IPS-11a (cell line): Measurements from ENCODE around the gene ABL2.
"Not testable (repeated sequence)": the region's sequence is repeated elsewhere in the genome, so short reads cannot be mapped to it uniquely, and the experiment has no call there.

Source experiments
- H3K4me3 ChIP-seq: one replicate; pipeline ENCODE4 v1.5.1; 2013; ENCODE audit warnings: low read depth, low read length, control low read depth

The ABL2 gene

DNA sequence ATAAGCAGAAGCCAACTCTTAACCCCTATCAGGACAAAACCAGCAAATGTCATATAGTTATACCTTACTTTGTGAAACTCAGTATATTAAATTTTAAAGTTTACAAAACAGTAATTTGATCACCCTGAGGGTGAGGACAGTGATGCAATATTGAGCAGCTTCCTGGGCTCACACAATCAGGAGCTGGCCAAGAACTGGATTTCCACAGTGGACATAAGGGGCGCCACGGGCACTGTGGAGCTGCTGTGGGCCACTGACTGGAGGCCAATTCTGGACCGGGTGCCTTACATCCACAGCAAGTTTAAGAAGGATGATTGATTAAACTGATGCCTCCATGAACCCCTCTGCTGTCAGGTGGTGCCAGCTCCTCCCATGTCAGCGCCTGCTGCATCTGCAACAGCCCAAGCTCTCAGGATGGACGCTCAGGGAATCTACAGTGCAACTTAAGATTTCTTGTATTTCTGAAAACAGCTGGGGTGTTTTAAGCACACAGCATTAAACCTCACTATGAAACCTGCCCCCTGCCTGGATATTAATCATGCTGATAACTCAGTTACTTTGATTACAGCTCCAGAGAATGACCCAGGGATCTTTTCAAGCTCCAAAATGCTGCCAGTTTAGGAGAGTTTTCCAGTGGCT, 91.7 kb downstream of the ABL2 start:
- H3K4me3 ChIP-seq: no peak overlapping the region

DNA sequence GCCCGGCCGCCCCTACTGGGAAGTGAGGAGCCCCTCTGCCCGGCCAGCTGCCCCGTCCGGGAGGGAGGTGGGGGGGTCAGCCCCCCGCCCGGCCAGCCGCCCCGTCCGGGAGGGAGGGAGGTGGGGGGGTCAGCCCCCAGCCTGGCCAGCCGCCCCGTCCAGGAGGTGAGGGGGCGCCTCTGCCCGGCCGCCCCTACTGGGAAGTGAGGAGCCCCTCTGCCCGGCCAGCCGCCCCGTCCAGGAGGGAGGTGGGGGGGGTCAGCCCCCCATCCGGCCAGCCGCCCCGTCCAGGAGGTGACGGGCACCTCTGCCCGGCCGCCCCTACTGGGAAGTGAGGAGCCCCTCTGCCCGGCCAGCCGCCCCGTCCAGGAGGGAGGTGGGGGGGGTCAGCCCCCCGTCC, 93.8 kb downstream of the ABL2 start:
- not testable (repeated sequence) for H3K4me3 ChIP-seq

DNA sequence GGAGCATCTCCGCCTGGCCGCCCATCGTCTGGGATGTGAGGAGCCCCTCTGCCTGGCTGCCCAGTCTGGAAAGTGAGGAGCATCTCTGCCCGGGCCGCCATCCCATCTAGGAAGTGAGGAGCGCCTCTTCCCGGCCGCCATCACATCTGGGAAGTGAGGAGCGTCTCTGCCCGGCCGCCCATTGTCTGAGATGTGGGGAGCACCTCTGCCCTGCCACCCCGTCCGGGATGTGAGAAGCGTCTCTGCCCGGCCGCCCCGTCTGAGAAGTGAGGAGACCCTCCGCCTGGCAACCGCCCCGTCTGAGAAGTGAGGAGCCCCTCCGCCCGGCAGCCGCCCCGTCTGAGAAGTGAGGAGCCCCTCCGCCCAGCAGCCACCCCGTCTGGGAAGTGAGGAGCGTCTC, 94.3 kb downstream of the ABL2 start:
- not testable (repeated sequence) for H3K4me3 ChIP-seq

DNA sequence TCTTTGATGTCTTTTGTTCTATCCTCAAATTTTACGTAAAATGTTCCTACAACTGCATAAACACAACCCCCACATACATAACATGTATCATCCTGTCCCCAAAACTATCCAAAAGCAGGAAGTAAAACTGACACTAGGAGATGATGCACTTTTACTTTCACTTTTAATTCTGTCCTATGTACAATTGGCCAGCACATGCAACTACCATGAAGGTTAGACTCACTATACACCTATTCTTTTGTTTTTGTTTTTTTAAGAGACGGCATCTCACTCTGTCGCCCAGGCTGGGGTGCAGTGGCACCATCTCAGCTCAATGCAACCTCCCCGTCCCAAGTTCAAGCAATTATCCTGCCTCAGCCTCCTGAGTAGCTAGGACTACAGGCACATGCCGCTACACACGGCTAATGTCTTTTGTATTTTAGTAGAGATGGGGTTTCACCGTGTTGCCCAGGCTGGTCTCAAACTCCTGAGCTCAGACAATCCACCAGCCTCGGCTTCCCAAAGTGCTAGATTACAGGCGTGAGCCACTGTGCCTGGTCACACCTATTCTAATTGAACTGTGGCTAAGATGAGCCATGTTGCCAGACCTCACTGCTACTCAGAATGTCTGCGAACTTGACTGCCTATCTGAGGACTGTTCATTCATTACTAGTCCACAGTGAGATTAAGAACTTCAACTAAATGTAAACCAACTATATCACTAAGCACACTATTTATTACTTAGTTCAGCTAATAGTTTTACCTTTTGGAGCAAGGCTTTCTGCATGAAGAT, 99.6 kb downstream of the ABL2 start:
- H3K4me3 ChIP-seq: no peak overlapping the region

DNA sequence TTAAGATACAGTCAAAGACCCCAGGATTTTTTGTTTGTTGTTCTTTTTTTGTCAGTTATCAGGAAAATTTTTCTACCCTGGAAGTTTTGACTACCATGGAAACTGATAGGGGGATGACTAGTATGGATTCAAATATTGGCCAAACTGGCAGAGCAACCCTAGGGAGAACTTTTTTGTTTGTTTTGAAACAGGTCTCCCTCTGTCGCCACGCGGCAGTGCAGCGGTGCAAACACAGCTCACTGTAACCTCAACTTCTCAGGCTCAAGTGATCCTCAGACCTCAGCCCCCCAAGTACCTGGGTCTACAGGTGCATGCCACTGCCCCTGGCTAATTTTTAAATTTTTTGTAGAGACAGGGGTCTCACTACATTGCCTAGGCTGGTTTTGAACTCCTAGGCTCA, 101.0 kb downstream of the ABL2 start:
- H3K4me3 ChIP-seq: no peak overlapping the region

DNA sequence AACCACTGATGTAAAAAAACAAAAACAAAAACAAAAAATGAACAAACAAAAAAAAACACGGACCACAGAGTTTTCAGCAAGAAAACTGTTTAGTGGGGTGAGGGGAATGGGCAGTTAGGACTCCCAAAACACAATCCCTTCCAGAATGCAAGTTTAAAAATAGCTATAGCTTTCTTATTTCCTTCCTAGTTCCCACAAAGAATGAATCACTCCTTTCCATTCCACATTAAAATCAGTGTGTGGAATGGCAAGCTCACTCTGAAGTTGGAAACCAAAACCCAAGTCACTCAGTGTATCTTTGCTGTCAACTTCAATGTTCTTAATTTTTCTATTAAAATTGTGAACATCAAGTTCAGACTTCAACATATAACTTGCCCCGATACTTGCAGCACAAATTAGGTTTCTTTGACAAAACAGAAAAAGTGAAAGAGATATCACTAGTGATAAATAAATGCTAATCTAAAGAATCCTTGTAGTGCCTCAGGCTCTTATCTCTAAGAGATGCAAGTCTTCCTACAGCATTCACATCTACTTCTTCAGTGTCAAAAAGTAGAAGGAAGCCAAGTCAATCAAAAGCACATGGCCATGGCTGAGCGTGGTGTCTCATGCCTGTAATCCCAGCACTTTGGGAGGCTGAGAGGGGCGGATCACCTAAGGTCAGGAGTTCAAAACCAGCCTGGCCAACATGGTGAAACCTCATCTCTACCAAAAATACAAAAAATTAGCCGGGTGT, 102.1 kb downstream of the ABL2 start:
- H3K4me3 ChIP-seq: no peak overlapping the region

DNA sequence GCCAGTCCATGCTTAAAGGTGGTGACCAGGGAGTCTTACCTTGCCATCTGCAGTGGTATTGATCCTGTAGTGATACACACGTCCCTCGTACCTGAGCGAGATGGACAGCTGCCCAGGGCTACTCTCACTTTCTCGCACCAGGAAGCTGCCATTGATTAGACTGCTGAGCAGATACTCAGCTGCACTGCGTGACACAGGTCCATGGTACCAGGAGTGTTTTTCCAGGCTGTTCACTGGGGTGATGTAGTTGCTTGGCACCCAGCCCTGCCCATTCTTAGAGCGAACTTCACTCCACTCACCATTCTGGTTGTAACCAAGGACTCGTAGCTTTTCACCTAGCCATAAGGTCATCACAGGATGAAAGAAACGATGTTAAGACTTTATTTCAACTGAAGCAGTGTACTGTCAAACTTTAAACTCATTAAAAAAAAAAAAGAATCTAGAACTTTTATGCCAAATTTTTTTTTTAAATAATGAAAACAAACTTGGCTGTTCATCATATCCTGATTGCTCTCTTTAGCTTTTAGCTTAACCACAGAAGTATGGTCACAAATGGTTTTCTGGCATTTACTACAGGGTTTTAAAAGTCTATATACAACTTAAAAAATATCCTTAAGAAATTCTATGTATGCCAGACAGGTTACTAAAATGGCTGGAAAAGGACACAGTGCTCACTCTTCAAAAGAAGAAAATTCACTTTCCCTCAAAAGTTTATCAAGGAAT, 103.0 kb downstream of the ABL2 start:
- H3K4me3 ChIP-seq: no peak overlapping the region

DNA sequence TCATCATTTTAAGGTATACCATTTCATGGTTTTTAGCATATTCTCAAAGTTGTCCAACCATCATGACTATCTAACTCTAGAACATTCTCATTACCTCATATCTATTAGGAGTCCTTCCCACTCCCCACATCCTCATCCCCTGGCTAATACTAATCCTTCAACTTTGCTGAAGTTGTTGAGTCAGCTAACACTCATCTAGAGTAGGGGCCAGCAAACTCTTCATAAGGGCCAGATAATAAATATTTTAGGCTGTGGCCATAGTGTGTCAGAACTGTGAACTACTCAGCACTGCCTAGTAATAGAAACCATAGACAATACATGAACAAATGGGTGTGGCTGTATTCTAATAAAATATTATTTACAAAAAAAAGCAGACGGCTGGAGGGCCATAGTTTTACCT, 104.6 kb downstream of the ABL2 start:
- no peak overlapping the region for H3K4me3 ChIP-seq

DNA sequence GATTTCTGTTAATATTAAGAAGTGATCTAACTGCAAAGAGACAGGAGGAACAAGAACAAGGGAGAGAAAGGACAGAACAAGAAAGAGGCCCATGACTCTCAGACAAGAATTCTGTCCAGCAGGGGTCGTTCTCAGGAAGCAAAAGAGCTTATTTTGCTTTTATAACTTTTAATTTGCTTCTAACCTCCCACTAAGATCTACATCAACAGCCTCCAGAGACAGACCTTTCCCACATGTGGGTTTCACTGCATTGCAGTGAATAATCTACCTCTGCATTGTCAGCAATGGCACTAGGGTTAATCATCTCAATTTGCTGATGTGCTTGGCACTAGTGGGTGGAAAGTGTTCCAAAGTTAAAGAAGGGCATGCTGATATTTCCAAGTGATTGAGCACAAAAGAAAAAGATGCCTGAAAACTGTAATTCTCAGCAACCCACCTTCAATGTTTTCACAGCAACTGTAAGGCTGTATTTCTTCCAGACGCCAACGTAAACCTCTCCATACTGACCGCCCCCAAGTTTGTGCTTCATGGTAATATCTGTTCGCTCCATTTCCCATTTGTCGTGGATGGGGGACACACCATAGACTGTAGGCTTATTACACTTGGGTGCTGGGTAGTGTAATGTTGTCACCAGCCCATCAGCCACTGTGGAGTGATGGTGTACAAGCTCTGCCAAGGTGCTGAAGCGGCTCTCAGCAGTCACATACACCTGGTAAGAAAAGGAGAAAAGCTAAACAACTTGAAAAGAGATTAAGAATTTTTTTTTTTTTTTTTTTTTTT, 108.1 kb downstream of the ABL2 start:
- no peak overlapping the region for H3K4me3 ChIP-seq

DNA sequence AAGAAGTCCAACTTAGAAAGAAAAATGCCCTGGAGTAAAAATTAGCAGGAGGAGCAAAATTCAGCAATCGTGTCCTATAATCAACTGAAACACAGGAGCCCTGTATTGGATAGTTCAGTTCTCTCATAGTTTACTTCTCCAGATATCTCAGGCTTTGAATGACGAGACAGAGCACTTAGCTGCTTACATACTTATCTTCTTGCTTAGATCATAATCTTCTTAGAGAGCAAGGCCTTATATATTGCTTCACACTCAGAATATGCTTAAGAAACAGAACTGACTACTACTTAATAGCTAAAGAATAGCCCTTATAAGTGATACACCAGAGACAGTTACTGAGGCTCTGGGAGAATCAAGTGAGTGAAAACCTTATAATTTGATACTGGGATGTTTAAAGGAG, 108.7 kb downstream of the ABL2 start:
- H3K4me3 ChIP-seq: no peak overlapping the region

DNA sequence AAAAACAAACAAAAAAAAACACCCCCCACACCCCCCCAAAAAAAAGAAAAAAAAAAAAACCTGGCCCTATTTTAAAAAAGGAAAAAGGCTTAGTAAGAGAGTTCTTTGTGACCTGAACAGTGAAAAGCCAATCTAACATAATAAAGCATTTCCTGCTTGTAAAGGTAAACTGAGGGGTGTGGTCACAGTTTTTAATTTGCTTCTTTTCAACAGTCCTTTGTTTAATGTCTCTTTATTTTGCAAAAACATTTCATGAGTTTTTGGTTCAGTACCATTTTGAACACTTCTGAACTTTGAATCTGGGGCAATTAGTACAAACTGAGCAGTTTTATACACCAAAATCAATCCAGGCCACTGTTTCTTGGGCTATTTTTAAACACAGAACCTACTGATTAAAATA, 110.0 kb downstream of the ABL2 start:
- no peak overlapping the region for H3K4me3 ChIP-seq

DNA sequence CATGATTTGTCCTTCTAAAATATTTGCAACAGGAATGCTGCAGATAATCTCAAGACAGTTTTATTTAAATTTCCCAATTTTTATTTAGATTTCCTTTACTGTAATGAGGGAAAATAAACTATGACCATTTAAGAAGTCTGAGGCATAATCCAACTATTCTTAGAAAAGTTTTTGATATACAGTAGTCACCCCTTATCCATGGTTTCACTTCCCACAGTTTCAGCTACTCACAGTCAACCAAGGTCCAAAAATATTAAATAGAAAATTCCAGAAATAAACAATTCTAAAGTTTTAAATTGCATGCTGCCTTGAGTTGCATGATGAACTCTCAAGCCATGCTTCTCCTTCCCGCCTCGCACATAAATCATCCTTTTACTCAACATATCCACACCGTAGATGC, 114.3 kb downstream of the ABL2 start:
- H3K4me3 ChIP-seq: no peak overlapping the region

DNA sequence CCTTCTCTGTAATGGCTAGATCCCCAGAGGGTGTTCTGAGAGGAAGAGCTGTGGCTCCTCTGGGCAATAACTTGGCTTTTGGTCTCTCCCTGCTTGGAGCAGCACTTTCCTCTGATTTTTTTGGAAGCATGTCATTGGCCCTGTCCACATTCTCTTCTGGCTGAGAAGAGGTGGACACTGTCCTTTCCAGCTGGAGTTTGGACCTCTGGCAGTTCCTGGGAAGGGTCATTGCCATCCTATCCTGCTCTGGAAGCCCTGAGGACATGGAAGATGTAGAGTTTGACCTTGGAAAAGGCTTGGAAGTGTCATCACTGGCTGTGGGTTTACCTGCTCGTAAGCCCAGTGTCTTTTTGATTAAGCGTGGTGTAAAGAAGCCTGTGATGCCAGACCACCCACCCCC, 120.8 kb downstream of the ABL2 start:
- H3K4me3 ChIP-seq: no peak overlapping the region

DNA sequence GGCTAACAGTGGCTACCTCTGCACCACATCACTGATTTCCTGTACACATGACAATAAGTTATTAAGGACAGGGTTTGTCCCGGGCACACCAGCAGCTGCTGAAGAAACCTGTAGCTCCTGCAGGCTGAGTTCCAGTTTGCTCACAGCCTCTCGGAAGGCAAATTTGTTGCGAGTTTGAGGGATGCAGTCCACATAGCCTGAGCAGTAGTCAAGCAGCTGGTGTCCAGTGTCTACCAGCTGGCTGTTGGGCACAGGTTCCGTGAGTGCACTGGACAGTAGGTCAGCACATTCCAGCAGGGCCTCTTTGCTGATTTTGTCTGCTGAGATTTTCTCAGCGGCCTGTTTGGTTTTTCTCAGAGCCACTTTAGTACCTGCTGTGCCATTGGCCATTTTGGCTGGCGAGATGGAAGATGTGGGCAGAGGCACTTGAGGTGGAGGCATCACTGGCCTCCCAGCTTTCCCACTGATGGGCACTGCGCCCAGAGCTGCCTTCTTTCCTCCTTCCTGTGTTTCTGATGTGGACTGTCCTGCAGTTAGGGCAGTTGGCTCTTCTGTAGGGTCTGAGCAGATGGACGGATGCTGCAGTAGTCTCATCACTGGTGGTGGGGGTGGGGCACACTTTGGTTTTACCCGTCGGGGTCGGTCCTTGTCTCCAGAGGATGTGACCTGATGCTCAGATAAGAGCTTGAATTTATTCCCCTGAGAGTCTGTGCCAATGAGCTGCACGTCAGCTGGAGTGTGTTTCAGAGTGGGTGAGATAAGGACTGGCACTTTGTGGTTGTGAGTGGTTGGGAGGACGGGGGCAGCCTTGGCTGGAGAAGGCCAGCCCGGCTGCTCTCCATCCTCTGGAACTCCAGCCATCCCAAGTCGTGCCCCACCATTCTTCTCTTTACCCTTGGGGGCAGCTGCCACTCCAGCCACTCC, 121.5 kb downstream of the ABL2 start:
- H3K4me3 ChIP-seq: no peak overlapping the region

DNA sequence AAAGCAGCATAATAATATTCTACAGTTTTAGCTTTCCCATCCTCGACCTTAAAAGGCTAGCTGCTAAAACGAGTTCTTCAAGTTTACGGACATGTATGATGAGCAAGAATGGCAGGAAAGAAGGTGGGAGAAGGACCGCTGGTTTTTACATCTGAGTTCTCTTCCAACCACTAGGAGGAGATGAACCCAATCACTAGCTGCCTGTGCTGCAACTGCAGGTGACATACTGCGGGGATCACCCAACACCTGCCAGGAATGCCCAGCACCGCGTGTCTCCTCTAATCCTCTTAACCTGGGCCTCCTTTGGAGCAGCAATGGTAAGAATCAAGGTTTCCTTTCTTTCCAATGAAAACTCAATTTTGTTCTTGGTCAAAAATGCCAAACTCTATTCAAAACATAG, 124.1 kb downstream of the ABL2 start:
- no peak overlapping the region for H3K4me3 ChIP-seq

DNA sequence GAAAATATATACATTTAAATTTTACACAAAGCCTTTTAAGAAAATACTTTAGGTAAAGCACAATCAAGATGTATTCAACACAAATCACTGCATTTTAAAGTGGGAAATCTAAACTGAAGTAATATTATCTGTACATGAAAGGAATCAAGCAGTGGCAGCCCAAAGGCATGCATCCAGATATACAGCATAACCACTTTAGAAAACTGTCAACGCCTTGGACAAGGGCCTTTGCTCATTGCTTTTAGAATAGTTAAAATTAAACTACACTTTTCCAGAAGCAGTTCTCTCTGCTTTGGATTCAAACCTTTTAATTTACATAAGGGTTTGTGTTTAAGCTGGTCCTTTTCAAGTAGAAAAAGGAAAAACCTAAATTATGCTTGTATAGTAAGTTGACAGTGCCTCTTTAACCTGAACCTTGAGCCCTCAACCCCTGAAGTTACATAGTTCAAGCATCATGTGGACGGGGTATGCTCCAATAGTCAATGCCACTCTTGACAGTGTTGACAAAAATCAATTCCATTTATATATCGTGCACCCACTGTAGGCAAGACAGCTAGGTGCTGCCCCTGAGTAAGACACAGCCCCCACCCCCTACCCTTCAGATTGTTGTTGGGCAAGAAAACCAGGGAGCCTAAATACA, 124.7 kb downstream of the ABL2 start:
- no peak overlapping the region for H3K4me3 ChIP-seq

DNA sequence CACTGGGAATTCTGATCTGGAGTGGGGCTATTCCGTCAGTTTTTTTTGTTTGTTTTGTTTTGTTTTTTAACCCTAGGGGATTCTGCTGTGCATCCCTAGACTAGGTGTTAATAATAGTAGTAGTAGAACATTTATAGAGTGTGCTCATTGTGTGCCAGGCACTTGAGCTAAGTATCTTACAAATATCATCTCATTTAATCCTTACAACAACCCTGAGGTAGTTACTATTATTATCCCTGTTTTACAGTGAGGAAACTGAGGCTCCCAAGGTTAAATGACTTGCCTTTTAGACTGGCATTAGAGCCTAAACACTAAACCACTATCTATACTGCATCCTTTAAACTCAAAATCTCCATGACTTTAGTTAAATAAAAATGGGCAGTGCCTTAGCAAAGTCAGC, 125.5 kb downstream of the ABL2 start:
- no peak overlapping the region for H3K4me3 ChIP-seq

DNA sequence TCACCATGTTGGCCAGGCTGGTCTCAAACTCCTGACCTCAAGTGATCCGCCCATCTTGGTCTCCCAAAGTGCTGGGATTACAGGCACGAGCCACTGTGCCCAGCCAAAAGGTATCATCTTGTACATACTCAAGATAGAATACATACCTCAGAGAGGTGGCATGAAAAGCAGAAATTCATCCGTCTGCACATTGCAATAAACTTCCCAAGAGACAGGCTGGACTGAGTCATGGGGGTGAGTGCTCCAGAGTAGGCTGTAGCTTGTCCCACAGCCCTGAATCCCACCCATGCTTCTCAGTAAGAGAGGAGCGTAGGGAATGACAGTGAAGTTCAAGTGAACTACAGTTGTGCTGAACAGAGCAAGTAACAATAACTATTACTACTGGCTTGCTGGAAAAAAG, 127.9 kb downstream of the ABL2 start:
- no peak overlapping the region for H3K4me3 ChIP-seq

DNA sequence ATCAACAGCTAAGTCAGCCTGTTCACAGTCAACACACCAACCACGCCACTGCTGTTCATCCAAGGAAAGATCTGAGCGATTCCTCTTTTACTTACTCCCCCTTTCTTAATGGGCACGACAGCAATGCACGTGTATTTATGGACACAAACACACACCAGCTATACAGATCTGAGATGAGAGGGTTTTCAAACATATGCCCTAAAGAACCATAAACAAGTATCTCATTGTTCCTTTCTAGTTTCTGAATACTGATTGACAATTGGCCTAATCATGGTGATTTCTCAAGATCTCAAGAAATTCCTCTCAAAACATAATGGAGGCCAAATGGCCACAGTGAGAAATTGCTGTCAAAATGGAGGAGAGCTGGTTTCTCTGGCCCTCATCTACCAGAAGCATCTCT, 129.6 kb downstream of the ABL2 start:
- no peak overlapping the region for H3K4me3 ChIP-seq
